Sigmoid colon (tissue), 7 donors: ENCODE measurements around the gene RPL7A. TPM values are rescaled to one million over a fixed set of nuclear protein-coding genes. Genes with fewer than 3 reads are reported as not detected.

Experiments
- DNase-seq: peaks from one replicate; pipeline ENCODE4 v3.0.0-alpha.2; 2019
- H3K27ac ChIP-seq, 4 donors: fragments of 200-600 bp; sonication (generic); one replicate each; pipeline ENCODE4 v1.5.1; 2016 to 2019; ENCODE audit warnings: mild to moderate bottlenecking in 1 of 4
- H3K27me3 ChIP-seq, 3 donors: fragments of 200-600 bp; sonication (generic); one replicate each; pipeline ENCODE4 v1.5.1; 2019; ENCODE audit warnings: mild to moderate bottlenecking in 1 of 3
- H3K36me3 ChIP-seq, 4 donors: fragments of 200-600 bp; sonication (generic); one replicate each; pipeline ENCODE4 v1.5.1; 2016 to 2019
- H3K4me1 ChIP-seq, 4 donors: fragments of 200-600 bp; sonication (generic); one replicate each; pipeline ENCODE4 v1.5.1; 2017 to 2019
- H3K4me3 ChIP-seq, 4 donors: fragments of 200-600 bp; sonication (generic); one replicate each; pipeline ENCODE4 v1.5.1; 2017 to 2019; ENCODE audit warnings: mild to moderate bottlenecking in 2 of 4, moderate library complexity in 1 of 4
- H3K9me3 ChIP-seq, 4 donors: fragments of 200-600 bp in 3 of 4; sonication (generic) in 3 of 4; one replicate each; pipeline versions ENCODE4 v1.5.1 to v1.6.1; 2013 to 2019
- CTCF ChIP-seq, 4 experiments: fragments of 450-650 bp in 3 of 4; fragments of 200-600 bp in 1 of 4; IDR thresholded peaks; one replicate each; pipeline ENCODE4 v1.5.1; 2016 to 2019; ENCODE audit warnings: antibody characterized with exemption in 4 of 4, mild to moderate bottlenecking in 3 of 4, moderate library complexity in 2 of 4
- EP300 ChIP-seq, 4 donors: sonication (generic); formaldehyde crosslinking; IDR thresholded peaks; one replicate each; pipeline ENCODE4 v1.6.1; 2017; ENCODE audit warnings: antibody characterized with exemption in 4 of 4
- POLR2A ChIP-seq, 2 donors: fragments of 450-650 bp; IDR thresholded peaks; one replicate each; pipeline ENCODE4 v1.6.1; 2016; ENCODE audit warnings: antibody characterized with exemption in 2 of 2, mild to moderate bottlenecking in 2 of 2, moderate library complexity in 2 of 2
- POLR2AphosphoS5 ChIP-seq, 4 donors: sonication (generic); formaldehyde crosslinking; IDR thresholded peaks; one replicate each; pipeline ENCODE4 v1.6.1; 2017; ENCODE audit warnings: antibody characterized with exemption in 4 of 4
- WGBS, 2 donors: extraction: QIAGEN DNeasy Blood & Tissue Kit; methylation state at CpG; one replicate each; pipeline ENCODE4 v1.1.7; 2013; 5-methylcytosine and 5-hydroxymethylcytosine counted together
- intact Hi-C: fragments of 100-400 bp; cut with DNase I; formaldehyde crosslinking; loops from one replicate; pipeline ENCODE4 v1.15.1; 2023
- polyA plus RNA-seq, 3 donors: library from polyadenylated mRNA; stranded (reverse); fragments of 200-250 nt; gene quantifications; one replicate each; pipeline ENCODE4 v1.2.3, GENCODE V29; 2013
- total RNA-seq, 4 donors: library from RNA; depleted of rRNA; stranded (reverse); fragments of >200 nt; gene quantifications; one replicate each; pipeline ENCODE4 v1.1.0, GENCODE V29; 2016
- donor health status: healthy with polysubstance abuse.
- donor health status: Bipolar disorder and iron deficiency.
- donor health status: healthy.

Gene RPL7A
- total and polyA plus RNA-seq, 7 donors, result 2,027 to 4,020 (median 2,494) TPM

DNA sequence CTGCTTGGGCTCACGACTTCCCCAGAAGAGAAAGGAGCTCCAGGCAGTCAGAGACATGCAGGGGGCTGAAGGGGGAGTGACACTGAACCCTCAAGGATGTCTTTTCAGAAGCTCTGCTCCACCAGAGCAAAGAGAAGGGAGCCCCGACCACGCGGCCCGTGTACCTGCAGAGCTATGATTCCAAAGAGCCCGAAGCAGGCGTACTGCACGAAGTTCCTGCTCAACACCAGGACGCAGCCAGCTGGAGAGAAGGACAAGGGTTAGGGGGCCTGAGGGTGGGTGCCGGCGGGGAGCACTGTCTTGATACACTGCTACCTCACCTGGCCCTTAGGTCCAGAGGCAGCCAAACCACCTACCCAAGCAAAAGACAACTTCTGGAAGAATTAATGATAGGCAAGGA, 18.4 kb downstream of the RPL7A start:
- intact Hi-C loops, result no loop called here
- no peak for DNase-seq
- Histone ChIP-seq H3K4me3 (no peak overlapping the region), H3K4me1 (peaks cover 0 to 47% (median 41%) of the 10 kb centered on the region in 4 donors), H3K27ac (no peak overlapping the region), H3K9me3 (no peaks in the 10 kb centered on the region), H3K27me3 (no peaks in the 10 kb centered on the region), H3K36me3 (peaks cover 16 to 78% (median 42%) of the 10 kb centered on the region in 4 donors)
- 95% methylated on average over 11 of the region's 11 CpGs for WGBS, 2 donors
- TF ChIP-seq CTCF (IDR thresholded peaks at IDR 0.05), result no peak

GRCh38 chr9:133367221-133367620, 19.2 kb downstream of the RPL7A start:
- no peaks in the 10 kb centered on the region for H3K27me3 ChIP-seq
- no peak overlapping the region for H3K27ac ChIP-seq
- intact Hi-C loops, result no loop called here
- H3K4me1 ChIP-seq, result peaks cover 0 to 55% (median 48%) of the 10 kb centered on the region in 4 donors
- TF ChIP-seq EP300 (IDR thresholded peaks at IDR 0.05), result no peak
- no peak for TF ChIP-seq POLR2AphosphoS5 (IDR thresholded peaks at IDR 0.05)
- no peak for TF ChIP-seq CTCF (IDR thresholded peaks at IDR 0.05)
- TF ChIP-seq POLR2A (IDR thresholded peaks at IDR 0.05), result no peak
- 95% methylated on average over 22 of the region's 22 CpGs for WGBS, 2 donors
- H3K36me3 ChIP-seq, result peaks cover 16 to 70% (median 38%) of the 10 kb centered on the region in 4 donors
- no peak for DNase-seq
- no peak overlapping the region for H3K4me3 ChIP-seq
- H3K9me3 ChIP-seq, result no peaks in the 10 kb centered on the region

DNA sequence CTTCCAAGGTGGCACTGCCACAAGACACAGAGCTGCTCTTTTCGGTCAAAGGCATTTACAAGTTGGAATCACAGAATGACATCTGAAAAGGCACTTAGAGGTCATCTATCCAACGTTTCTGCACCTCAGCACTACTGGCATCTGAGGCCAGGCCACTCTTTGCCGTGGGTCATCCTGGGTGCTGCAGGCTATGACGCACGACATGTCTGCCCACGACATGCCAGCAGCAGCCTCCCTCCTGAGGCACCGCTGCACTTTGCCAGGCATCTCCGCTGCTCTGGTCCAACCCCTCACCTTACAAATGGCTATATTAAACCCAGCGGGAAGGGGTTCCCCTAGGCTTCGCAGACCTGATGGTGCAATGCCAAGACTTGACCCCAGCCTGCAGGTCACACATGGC, 19.8 kb downstream of the RPL7A start:
- H3K4me1 ChIP-seq, result peaks cover 0 to 60% (median 54%) of the 10 kb centered on the region in 4 donors
- H3K27ac ChIP-seq, result no peak overlapping the region
- no peaks in the 10 kb centered on the region for H3K27me3 ChIP-seq
- H3K36me3 ChIP-seq, result peaks cover 16 to 68% (median 33%) of the 10 kb centered on the region in 4 donors
- TF ChIP-seq CTCF (IDR thresholded peaks at IDR 0.05), result no peak
- TF ChIP-seq EP300 (IDR thresholded peaks at IDR 0.05), result no peak
- no peak for TF ChIP-seq POLR2AphosphoS5 (IDR thresholded peaks at IDR 0.05)
- TF ChIP-seq POLR2A (IDR thresholded peaks at IDR 0.05), result no peak
- intact Hi-C loops, result no loop called here
- no peak overlapping the region for H3K4me3 ChIP-seq
- H3K9me3 ChIP-seq, result no peaks in the 10 kb centered on the region
- 75 to 90% methylated on average over 10 of the region's 10 CpGs for WGBS, 2 donors
- DNase-seq, result no peak

- Histone ChIP-seq H3K27me3 (no peaks in the 10 kb centered on the region), H3K4me1 (peaks cover 0 to 66% (median 60%) of the 10 kb centered on the region in 4 donors), H3K9me3 (no peaks in the 10 kb centered on the region), H3K36me3 (peaks cover 13 to 68% (median 29%) of the 10 kb centered on the region in 4 donors), H3K27ac (no peak overlapping the region), H3K4me3 (no peak overlapping the region)
- TF ChIP-seq EP300 (IDR thresholded peaks at IDR 0.05) (no peak), CTCF (IDR thresholded peaks at IDR 0.05) (no peak), POLR2AphosphoS5 (IDR thresholded peaks at IDR 0.05) (no peak), POLR2A (IDR thresholded peaks at IDR 0.05) (no peak)
- intact Hi-C loops, result no loop called here
- WGBS, 2 donors, result 14 to 57% methylated on average over 18 of the region's 18 CpGs
- DNase-seq, result no peak
Observed at GRCh38 chr9:133368249-133368881, 20.3 kb downstream of the RPL7A start.

GRCh38 chr9:133369422-133369821, 21.4 kb downstream of the RPL7A start:
- Histone ChIP-seq H3K4me3 (no peak overlapping the region), H3K9me3 (no peaks in the 10 kb centered on the region), H3K27me3 (no peaks in the 10 kb centered on the region), H3K36me3 (peaks cover 10 to 59% (median 25%) of the 10 kb centered on the region in 4 donors), H3K4me1 (peaks cover 0 to 76% (median 68%) of the 10 kb centered on the region in 4 donors), H3K27ac (no peak overlapping the region)
- intact Hi-C loops, result no loop called here
- no peak for DNase-seq
- 86 to 88% methylated on average over 6 of the region's 6 CpGs for WGBS, 2 donors
- TF ChIP-seq CTCF (IDR thresholded peaks at IDR 0.05) (no peak), POLR2AphosphoS5 (IDR thresholded peaks at IDR 0.05) (no peak)
